ENCODE data around the gene FAM184B.

GRCh38 chr4:17787315-17787714 is 5.9 kb upstream of the FAM184B start:
- TF ChIP-seq CTCF (IDR thresholded peaks at IDR 0.05): no peak
- no peak for TF ChIP-seq POLR2AphosphoS5 (IDR thresholded peaks at IDR 0.05; ENCODE audit: insufficient read depth in 1 of 2, low read depth in 1 of 2)

Data from vagina (tissue), 2 donors.